Stimulated activated CD8-positive, alpha-beta memory T cell treated with anti-CD3 and anti-CD28 coated beads, Interleukin-15, amount 100 ng/mL, for 4 hours (primary cell): ENCODE measurements around the gene RCOR2.

Experiments used
- DNase-seq, 2 donors: peaks; one replicate each; pipeline ENCODE4 v3.0.0-alpha.2; 2020; ENCODE audit warnings: low read depth in 2 of 2

RCOR2 gene

DNA sequence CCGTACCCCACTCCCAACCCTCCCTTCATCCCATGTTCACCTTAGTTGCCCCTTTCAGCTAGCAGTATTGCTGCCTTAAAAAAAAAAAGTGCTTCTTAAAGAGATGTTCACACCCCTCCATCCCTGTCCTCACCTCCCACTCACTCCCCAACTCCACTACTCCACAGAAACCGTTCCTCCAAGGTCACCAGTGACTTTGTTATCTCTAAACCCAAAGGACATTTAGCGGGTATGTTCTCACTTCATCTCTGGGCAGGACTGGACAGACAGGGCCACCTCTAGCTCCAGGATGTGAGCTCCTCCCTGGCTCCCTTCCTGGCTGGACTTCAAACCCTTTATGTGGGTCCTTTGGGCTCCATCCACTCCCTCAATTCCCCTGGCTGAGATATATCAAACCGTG is 6.4 kb upstream of the RCOR2 start:
- DNase-seq = no peak

GRCh38 chr11:63922673-63923192 is 5.8 kb upstream of the RCOR2 start:
- DNase-seq = no peak

- DNase-seq = no peak
Observed at GRCh38 chr11:63920939-63921417, 4.0 kb upstream of the RCOR2 start.

DNA sequence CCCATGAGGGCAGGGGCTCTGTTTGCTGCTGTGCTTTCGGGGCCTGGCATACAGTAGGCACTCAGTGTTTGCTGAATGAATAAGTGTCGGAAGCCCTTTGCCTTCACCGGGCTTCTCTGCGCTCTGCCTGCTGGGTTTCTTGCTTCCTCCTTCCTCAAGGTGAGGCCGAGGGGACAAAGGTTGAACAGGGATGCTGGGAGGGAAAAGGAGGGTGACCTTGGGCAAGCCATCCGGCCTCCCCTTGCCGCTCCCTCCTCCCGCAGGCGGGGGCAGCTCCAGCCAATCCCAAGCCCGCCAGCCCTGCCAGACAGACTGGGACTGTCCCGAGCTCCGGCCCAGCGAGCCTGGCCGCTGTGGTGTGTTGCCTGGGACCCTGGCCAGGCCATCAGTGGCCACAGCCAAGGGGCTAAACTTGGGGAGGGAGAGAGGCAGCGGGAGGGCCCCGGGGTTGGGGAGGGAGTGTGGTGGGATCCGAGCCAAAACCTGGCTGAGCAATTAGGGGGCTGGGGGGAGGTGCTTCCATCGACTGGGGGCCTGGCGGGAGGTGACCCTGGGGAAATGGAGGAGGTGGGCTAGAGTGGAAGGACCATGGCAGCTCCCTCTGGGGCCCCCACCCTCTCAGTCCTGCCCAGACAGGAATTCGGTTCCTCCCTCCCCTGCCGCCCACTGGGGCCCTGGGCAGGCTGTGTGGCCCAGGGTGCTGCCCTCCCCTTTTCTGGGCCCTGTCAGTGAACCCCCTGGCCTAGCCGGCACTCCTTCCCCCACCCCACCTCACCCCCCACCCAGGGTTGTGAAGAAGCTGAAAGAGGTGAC is 3.4 kb upstream of the RCOR2 start:
- DNase-seq = no peak

GRCh38 chr11:63919267-63920125 is 2.5 kb upstream of the RCOR2 start:
- DNase-seq = no peak

DNA sequence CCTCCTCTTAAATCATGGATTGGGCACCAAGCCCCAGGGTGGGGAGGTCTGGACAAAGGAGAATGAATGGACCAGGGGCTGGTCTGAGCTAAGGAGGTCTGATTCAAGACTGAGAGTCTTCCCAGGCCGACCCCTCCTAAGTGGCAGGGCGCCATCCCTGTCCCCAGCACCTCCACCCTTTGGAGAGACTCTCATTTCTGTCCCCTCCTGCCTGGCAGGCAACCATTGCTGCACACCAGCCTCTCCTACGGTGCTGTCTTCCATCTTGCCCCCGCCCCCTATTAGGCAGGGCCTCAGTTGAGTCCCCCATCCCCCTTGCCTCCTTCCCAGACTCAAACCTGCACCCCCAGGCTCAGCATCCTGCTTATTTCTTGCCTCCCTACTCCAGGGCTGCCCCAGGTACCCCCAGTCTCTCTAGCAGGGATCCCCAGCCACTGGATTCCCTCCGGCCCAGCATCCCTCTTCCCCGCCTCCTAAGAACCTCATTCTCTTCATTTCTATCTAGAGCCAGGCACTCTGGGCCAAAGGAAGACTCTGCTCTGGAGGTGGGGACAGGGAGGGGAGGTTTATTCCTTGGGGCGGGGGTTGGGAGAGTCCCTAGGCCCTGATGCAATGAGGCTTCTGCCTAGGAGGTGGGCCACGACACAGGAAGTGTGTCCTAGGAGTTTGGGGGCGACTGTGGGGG is 1.7 kb upstream of the RCOR2 start:
- no peak for DNase-seq

- no peak for DNase-seq
Observed at GRCh38 chr11:63917692-63918506, 935 bp upstream of the RCOR2 start.

- DNase-seq = no peak
Observed at GRCh38 chr11:63915961-63916836, 765 bp downstream of the RCOR2 start.

GRCh38 chr11:63914896-63915691 is 1.9 kb downstream of the RCOR2 start:
- no peak for DNase-seq

DNA sequence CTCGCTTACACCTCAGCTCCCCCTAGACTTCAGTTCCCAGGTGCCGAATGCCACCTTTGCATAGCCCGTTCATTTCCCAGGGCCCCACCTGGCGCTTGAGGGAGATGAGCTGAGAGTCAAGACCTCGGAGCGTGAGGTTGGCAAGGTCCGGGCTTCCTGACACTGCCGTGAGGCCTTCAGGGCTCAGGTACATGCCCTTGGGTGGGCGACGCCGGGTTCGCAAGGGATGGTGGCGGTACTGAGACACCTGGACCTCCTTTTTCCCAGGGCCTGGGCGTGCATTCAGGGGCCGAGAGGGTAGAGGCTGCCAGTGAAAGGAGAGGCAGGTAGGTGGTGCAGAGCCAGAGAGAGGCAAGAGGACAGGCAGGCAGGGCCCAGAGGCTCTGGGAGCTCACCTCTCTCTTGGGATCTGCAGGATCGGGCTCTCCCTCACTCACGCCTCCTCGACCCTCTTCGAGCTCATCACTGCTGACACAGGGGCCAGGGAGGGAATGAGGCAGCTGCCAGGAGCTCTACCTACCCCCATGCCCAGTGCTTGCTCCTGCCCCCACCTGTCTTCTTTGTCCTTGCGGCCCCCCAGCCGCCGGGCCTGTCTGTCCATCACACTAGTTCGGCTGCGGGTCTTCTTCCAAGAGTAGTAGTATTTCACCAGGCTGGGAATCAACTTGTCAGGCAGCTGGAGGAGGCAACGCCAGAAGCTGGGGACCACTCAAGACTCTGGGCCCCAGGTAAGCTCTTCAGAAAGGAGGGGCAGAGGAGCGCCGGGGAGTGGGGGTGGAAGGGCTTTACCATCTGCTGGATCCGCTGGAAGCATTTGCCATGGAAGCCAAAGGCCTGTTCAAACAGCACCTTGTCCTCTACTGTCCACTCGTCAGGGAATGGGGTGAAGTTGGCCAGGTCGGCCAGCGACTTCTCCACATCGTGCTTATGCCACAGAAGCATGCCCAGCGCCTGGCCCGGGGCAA is 2.8 kb downstream of the RCOR2 start:
- no peak for DNase-seq

DNA sequence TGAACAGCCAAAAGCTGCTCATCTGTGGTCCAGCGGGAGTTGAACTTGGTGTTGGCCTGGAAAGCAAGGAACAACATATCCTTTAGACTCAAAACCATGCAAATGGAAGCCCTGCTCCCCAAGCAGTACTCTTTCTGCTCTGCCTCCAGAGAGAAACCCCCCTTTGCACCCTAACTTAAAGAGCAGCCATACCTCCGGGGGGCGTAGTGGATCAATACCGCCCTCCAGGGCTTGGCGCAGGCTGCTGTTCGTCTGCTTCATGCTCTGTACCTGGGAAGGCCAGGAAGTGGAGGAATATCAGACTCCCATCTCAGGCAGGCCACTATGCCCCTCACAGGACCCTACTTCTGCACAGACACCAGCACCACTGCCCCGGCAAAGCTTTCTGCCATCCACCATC is 4.3 kb downstream of the RCOR2 start:
- no peak for DNase-seq

DNA sequence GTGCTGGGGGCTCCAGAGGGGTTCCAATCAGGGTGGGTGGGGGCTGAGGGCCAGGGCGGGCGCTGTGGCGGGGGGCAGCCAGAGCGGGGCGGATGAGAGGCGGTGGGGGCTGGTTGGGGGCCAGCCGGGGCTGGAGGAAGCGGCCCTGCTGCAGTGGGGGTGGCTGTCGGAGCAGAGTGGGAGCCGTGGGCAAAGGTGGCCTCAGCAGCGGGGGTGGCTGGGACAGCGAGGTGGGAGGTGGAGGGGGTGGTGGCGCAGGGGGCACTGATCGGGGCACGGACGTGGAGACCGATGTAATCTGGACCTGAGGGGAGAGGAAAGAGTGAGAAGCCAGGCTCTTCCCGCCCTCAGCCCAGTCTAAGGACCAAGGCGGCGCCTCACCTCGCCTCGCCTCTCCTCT is 5.1 kb downstream of the RCOR2 start:
- no peak for DNase-seq

DNA sequence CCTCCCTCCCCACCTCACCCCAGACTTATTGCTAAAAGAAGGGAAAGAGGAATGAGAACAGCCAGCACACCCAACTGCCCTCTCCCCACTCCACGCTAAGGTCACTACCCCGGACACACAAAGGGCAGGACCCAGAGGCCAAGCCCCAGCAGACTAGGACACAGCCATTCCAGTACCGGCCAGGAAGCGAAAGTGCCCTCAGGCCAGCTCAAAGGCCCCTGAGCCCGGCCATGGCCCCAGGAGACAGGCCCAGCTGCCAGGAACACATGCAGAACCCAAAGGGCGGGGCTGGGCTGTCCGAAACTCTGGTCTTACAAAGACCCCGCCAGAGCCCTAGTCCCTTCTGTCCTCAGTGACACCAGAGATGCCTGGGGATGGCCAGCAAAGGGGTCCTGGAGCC is 5.5 kb downstream of the RCOR2 start:
- DNase-seq = no peak

- DNase-seq = no peak
Observed at GRCh38 chr11:63910675-63911074, 6.3 kb downstream of the RCOR2 start.

GRCh38 chr11:63909591-63910506 is 7.1 kb downstream of the RCOR2 start:
- DNase-seq = no peak

- no peak for DNase-seq
Observed at GRCh38 chr11:63908631-63909401, 8.1 kb downstream of the RCOR2 start.
